Nucleus accumbens (tissue), 56 donors: ENCODE measurements around the gene EGFR.

Experiments used
- DNase-seq, 56 donors: peaks; one replicate each; lab custom pipeline; 2025; lab: John Stamatoyannopoulos, UW

Gene EGFR

DNA sequence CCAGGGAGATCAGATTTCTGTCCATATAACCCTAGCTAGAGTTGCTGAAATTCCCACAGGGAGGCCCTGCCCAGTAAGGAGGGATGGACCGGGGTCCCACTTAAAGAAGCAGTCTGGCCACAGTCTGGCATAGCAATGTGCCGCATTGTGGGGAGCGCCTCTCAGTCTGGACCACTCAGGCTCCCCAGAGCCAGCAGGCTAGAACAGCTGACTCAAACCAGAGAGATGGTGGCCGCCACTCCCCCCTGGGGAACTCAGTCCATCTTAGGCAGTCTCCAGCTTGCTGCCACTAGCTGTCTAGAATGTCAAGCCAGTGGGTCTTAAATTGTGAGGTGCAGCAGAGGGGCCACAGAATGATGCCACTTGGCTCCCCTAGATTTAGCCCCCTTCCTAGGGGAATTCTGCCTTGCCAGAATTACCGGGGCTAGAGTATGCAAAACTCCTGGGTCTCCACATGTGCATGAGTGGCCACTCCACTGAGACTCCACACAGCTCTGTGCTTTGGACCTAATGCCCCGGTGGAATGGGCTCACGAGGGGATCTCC lies 213.0 kb downstream of the EGFR start:
- no peak for DNase-seq

DNA sequence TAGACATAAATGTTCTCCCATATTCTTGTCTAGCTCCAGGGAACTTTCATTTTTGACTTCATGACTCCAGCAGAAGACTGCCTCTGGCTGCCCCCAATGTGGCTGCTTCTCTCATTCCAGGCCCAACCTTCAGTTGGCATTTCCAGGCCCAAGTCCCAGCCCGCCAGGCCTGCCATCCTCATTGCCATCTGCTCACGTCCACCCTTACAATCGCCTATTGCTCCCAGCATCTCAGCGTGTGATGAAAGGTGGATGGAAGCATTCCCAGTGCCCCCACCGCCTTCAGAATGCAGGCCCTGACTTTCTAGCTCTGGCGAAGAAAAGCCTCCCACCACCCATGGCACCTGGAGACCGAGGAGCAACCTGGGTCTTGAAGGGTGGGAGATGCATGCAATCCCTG lies 214.2 kb downstream of the EGFR start:
- DNase-seq: no peak

DNA sequence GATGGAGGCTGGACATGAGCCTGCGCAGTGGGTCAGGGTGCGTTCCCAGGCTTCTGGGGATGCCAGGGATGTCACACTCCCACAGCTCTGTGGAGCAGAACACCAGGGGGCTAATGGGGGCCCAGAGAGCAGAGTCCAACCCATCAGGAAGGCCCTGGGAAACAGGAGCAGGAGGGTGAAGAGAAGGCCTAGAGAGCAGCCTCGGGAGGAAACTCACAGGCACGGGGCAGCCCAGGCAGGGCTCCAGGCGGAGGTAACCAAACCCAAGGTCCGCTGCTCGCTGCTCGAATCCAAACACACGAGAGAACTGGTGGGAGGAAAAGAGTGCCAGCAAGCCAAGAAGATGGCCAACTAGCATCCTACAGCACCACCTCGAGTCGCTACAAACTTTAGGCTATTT lies 215.6 kb downstream of the EGFR start:
- DNase-seq: no peak

DNA sequence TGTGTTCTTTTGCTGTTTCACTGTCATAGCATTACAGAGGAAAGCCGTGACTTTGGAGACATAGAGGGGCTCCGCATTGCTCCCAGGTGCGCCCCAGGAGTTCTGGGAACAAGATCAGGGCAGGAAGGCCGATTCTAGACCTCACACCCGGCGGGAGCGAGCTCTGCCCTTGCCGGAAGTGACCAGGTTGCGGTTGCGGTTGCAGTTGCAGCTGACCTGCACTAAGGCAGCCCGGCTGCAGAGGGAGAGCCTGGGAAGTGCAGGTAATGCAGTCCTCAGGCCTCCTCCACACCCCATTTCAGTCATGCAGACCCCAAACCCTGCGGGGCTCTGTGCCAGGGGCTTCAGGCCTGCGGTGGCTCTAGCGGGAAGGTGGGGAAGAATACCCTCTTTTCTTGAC lies 216.3 kb downstream of the EGFR start:
- no peak for DNase-seq

DNA sequence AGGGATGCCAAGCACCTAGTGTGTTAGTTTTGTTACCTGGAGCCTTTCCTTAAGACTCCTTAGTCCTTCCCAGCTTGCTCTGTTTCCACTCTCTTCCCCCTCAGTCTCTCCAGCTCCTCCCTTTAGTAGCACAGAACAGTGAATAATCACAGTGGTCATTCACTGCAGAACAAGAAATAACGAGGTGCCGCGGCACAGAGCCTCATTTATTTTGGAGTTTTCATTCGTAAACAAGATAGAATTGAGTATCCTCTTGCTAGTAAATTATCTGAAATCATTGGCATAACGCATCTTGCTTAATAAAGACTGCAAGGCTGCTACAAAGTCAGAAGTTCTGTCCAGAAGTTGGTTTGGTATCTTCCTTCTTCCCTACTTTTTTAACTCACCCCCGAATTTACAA lies 217.0 kb downstream of the EGFR start:
- DNase-seq: no peak

DNA sequence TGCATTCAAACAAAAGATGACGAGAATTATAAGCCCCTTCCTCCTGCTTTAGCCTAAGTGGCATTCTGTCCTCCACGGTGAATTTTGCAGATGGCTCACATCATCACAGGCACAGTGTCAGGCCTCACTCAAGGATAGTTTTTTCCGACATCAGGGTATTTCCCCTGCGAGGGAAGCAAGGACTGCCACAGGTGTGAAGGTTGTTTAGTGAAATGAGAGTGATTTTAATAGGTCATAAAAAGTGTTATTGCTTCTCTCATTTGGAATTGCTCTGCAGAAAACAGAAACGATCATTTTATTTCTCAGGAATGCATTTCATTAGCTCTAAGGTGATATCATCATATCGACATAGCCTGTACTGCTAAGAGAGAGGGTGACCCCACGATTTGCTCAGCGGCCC lies 217.7 kb downstream of the EGFR start:
- DNase-seq: no peak

DNA sequence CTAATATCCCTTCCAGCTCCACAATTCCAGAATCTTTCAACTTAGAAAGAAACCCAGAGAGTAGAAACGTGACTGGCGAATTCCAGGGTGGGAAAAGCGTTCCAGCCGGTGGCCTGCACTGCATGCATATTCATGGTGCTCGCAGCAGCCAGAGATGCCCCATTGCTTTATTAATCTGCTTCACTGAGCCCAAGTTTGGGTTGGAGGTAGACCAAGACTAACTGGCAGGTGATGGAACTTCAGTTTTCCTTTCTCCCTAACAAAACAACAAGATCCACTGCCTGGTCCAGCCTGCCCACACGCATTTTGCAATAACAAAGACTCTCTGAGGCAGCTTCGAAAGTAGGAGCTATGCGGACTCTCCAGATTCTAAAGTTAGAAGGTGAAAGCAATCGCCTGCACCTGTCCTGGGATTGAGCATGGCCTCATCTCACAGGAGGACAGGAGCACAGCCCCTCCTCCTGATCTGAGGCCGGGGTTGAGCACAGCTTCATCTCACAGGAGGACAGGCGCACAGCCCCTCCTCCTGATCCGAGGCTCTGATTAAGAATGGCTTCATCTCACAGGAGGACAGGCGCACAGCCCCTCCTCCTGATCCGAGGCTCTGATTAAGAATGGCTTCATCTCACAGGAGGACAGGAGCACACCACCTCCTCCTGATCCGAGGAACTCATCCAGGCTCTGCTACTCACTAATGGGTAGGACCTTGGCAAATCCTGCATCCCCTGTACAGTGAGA lies 218.5 kb downstream of the EGFR start:
- no peak for DNase-seq

DNA sequence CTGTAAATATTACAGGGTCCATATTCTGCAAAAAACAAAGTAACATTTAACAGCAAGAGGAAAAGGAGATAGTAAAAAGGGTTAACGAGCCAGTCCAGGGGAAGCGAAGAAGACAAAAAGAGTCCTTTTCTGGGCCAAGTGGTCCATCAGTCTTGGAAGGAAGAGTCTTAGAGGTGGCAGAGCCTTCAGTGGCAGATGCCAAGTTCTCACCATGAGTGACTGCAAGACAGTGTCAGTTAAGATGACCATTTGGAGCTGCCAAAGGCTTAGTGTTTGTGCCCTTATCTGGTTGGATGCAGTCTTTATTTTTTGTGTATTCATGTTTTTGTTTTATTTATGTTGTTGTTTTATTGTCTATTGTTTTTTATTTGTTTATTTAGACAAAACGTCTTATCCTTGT lies 220.6 kb downstream of the EGFR start:
- no peak for DNase-seq

DNA sequence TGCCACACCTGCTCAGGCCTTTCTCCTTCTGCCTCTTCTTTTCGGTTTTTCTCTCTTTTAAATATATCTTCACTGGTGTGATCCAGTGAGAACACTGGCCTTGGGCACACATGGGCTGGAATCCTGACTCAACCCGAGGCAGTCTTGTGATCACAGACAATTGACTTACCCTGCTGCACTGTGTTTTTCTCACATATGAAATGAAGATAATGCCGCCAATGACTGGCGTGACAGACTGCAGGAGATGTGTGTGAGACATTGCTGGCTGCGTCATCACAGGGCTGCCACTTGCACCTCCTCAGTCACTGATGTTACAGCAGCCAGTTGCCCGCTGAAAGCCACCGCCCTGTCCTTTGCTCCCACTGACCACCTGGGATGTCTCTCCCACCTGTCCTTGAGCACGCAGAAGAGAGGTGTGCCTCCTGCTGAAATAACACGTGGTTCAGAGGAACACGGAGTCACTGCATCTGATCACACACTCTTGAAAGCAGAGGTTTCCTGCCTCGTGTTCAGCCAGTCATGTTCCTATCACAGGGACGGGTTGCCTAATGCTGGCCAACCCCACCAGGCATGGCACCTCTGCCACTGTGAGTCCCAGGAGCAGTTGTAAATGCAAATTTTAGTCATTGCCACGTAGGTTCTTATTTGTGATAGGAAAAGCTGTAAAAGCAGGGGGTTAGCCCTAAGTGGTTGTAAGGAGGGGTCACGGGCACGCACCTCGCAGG lies 221.8 kb downstream of the EGFR start:
- no peak for DNase-seq

DNA sequence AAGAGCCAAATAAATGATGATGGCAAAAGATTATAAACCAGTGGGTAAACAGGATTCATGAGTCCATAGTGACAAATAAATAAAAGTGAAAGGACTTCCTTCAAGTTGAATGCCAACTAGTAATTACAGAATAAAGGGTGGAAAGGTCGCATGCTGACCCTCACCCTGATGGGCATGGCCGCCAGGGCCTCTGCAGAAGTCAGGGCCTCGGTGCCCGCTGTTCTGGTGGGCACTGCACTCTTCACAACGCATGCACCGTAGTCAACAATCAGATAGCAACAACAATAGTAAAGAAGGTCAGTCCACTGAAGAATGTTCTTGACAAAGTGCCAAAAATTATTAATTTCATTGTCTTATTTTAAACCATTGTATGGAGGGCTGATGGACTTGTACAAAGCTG lies 223.1 kb downstream of the EGFR start:
- DNase-seq: no peak

DNA sequence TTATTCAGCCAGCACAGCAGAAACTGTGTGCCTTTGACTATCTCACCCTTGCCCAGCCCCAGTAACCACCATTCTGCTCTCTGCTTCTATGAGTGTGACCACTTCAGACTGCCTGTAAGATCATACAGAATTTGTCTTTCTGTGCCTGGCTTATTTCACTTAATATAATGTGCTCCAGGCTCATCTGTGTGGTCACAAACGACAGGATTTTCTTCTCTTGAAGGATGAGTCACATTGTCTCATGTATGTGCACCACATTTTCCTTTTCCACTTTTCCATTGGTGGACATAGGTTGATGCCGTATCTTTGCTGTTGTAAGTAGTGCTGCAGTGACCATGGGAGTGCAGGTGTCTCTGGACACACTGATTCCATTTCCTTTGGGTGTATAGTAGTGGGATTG lies 223.8 kb downstream of the EGFR start:
- no peak for DNase-seq

DNA sequence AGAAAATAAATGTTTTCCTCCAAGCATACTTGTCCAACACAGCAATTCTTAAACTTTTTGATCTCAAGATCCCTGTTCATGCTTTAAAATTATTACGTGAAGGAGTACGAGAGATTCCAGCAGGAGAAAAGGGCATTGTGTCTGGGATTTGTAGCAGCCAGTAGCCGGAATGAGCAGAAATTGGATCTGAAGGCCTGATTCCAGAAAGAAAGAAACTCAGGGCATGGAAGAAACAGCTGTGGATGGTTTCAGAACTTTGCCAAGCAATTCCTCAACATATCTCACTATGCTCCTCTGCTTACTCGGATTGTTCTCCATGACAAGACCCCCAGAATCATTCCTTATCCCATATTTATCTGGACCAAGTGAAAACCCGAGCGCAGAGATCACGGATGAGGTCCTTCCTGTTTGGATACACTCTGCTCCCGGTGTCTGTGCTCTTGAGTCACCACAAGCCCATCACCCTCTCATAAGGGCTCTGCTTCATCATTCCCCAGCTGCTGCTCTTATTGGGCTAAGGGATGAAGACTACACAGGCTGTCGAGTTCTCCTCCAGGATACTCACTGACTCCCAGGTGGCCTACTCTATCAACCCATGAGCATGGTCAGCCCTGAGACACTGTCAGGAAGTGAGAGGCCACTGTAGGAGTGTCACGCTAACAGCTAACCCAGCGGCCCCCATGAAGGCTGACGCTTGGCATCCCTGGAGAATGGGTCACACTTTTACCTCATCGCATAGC lies 225.4 kb downstream of the EGFR start:
- no peak for DNase-seq

DNA sequence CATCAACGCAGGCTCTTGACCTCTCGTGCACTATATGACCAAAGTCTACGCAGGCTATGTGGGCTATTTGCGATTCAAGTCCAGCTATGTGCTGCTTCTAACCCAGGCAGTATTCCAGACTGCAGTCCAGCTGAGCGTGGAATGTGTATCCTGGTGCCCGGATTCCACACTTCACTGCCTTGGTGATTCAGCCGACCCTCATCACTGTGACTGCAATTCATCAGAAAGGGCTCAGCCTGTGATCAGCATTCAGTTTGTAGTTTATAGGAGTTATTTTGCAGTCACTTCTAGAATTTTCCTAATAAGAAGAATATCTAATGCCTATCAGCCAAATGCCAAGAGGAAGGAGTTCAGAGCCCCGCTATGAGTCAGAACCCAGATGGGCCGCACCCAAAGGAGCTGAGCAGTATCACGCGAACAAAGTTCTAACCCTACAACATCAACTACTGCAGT lies 226.5 kb downstream of the EGFR start:
- peak in 13 of 56 donors; percentile 6 to 47 (median 24) for DNase-seq

DNA sequence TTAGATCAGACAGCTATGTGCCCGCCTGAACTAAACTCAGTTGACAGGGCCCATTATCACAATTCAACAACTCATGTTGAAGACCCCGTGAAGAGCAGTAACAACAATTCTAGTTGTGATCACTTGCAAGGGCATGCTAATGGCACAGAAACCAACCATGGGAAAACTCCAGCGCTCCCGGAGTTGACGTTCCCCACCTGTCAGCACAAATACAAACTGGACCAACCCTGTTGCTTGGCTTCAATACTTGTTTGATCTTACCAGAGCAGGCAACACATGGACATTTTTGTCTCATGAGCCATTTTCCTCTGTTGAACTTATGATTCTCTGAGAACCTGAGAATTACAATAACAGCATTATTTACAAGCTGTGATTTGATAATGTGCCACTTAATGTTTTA lies 227.4 kb downstream of the EGFR start:
- DNase-seq: no peak

DNA sequence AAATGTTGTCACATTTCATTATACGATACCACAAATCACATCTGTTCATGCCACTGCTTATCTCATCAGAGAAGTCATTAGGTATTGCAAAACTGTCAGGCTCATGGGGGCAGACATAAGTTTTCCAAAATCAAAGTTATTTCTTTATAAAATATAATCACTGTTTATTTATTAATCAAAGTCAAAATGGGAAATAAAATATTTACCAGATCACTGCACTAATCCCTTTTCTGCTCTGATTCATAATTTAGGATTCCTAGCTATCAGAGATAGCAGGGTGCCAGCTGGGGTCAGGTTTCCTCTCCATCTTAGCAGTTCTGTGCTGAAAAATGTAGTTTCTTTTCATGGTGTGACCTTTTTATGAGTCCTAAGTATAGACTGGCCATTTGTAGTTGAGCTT lies 228.6 kb downstream of the EGFR start:
- no peak for DNase-seq

DNA sequence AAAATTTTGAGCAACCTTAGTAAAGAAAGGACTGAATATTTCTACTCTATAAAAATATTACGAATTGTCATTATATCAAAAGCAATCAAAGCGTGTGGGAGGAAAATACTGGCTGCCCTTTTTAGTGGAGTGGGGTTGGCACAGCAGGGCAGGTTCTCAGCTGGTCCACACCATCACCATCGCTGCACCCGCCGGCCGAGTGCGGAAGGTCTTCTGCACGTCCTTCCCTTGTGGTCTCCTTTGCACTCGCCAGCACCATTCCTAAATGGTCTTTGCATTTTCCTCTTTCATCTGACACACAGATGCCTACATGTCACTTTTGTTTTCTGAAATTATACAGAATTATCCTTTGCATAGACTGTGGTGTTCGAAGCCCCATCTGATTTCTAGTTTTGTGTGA lies 229.7 kb downstream of the EGFR start:
- no peak for DNase-seq

DNA sequence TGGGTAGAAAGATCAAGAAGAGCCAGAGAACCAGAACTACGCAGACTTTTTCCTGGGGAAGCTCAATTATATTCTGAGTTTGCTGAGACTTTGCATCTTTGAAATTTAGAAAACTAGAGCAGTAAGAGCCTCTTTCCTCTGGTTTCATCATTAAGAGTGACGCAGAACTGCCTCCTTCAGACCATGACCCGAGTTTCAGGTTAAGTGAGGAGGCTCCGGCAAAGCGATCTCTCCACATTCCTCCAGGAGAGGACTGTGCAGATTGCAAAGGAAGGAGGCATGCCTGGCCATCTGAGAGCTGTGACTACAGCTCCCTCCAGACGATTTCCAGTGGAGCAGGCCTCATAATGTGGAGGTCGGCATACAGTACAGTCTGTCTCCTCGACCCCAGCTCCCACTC lies 230.5 kb downstream of the EGFR start:
- DNase-seq: no peak

DNA sequence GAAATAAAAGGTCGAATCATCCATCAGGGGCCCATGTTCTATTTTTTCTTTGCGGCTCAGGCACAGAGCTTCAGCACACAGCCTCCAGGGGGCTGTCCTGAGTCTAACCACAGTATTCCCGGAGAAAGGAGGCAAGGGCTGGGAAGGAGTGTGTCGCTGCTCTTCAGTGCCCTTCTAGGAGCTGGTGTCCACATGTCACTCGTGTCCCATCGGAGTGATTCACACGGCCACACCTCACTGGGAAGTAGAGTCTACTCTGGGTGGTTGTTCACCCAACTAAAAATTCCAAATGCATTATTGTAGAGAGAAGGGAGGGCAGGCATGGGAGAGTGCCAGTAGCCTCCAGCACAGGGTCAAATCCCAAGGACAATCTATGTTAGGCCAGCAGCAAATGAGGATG lies 231.5 kb downstream of the EGFR start:
- no peak for DNase-seq

DNA sequence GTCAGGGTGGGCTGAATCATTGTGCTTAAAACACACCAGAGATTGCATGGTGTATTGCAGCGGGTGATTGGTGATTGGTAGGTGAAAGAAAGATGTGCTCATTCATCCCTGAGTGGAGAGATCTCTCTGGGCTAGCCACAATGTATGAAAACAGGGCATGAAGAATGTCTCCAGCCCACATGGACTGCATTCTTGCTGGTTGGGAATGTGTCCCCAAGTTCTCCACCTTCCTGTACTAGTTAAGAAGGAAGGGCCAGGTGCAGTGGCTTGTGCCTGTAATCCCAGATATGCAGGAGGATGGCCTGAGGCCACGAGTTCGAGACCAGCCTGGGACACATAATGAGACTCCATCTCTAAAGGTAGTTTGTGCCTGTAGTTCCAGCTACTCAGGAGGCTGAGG lies 232.5 kb downstream of the EGFR start:
- DNase-seq: no peak

DNA sequence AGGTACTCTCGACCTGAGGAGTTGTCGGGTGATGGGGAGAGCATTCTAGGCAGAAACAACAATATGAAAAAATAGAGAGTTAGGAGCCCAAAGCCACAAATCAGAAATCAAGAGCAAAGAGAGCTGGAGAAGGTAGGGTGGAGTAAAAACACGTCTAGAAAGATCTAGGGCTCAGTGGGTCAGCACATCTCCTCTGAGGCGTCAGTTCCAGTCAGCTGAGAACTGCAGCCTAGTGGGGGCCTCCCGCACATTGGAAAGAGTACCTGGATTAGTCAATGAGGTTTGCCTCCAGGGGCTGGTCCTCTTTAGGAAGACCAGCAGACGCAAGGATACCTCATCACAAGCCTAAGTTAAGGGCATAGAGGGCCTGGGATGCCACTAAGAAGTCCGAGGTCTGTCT lies 233.1 kb downstream of the EGFR start:
- no peak for DNase-seq

DNA sequence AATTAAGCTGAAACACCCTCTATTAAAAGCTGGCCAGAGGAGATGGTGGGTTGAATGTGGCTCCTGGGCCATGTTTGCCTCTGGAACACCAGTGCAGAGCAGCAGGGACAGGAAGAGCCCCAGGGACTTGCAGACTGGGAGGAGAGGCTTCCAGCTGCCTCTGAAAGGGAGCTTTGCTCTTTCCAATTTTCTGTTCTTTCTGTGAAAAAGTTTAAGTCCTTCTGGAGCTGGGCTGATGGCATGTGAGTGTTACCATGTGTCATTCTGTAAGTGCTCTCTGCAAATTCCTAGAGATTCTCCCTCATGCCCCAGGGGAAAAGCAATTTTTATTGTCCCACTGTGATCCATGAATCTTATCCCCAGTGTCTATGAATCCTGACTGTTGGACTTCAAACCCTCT lies 233.6 kb downstream of the EGFR start:
- DNase-seq: no peak
